GM18502 (cell line): ENCODE data around the gene PMEPA1.
A peak's percentile ranks its signal among the peaks of the same experiment; 100 is the strongest.

Source experiments
- ATAC-seq: cut with Tn5 transposase; IDR thresholded peaks from one replicate; pipeline ENCODE4 v1.9.1; 2021; ENCODE audit warnings: mild to moderate bottlenecking; ENCODE audit not compliant: unreplicated experiment, poor library complexity

The PMEPA1 gene

GRCh38 chr20:57713505-57713903 lies 3.7 kb upstream of the PMEPA1 start:
- no peak for ATAC-seq

DNA sequence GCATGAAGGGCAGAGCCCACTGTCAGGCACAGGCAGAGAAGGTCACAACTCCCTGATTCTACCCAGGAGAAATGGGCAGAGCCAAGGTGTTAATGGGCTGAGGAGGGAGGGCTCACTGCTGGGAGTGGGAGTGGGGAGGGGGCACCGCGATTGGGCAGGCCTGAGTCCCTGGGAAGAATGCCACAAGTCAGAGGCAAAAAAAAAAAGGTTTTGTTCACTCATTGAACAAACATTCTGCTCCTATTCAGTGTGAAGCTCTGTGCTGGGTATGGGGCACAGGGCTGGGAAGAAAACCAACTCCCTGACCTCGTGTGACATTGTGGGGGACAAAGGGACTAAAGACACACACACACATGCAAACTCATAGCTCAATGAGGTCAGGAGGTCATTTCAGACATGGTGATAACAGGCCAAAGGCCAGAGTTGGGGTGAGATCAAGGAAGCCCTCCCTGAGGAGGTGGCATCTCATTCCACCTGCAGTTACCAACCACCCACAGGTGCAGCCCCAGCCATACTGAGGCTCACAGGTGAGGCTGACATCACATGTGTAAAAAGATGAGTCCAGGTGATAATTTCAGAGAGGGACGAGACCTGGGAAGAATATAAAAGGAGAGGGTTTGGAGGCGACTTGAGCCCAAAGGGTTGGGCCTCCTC lies 3.2 kb upstream of the PMEPA1 start:
- no peak for ATAC-seq

DNA sequence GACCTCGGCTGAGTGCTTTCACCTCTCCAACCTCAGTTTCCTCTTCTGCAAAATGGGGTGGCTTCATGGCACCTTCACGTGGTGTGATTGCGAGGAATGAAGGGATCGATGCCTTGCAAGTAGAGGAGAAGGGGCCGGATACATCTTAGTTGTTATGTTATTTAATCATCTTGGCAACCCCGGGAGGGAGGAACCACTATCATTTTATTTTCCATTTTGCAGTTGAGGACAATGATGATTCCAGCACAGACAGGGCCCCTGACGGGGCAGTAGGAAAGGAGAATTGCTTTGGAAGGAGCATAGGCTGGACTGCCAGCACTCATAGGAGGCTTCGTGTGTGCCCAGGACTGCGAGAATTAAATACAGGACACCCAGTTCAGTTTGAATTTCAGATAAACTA lies 2.5 kb upstream of the PMEPA1 start:
- ATAC-seq = no peak

- ATAC-seq = no peak
Measured at GRCh38 chr20:57711826-57712225, 2.0 kb upstream of the PMEPA1 start.

GRCh38 chr20:57711311-57711712 lies 1.5 kb upstream of the PMEPA1 start:
- ATAC-seq = no peak

- ATAC-seq = no peak
Measured at GRCh38 chr20:57710841-57711240, 1.0 kb upstream of the PMEPA1 start.

- no peak for ATAC-seq
Measured at GRCh38 chr20:57708694-57709673, 831 bp downstream of the PMEPA1 start.

DNA sequence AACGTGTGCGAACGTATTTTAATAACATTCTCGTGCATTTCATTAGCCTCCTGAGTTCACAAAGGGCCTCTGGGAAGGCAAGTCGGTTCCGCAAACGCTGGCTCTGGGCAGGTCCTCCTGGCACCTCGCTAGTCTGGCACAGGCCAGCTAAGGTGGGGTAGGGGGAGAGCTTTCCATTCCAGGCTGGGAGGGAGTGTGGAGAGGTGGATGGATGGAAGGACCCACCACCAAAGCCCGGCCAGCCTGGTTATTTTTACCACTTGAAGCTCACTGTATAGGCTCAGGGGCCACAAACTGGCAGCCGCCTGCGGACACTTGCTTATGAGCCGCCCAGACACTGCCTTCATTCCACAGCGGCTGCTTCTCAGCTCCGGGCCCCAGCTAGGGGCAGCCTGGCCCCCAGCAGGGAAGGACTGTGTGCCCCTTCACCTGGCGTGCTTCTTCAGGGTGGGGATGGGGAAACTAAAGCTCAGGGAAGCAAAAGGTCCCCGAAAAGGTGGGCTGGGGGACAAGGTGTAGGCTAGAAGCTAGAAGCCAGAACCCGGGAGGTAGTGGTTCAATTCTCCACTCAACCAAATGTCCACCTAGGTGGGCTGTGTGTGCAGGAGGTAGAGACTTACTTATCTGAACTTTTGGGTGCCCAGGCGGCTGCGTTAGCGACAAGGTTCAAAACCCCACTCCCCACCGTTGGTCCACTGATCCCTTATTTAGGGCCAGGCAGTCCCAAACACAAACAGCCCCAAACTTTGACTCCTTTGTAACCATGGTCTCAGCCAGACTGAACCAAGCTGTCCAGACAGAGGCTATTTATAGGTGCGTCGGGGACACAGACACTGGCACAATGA lies 1.7 kb downstream of the PMEPA1 start:
- ATAC-seq = no peak

GRCh38 chr20:57707320-57707719 lies 2.5 kb downstream of the PMEPA1 start:
- no peak for ATAC-seq

GRCh38 chr20:57705127-57705899 lies 4.5 kb downstream of the PMEPA1 start:
- ATAC-seq = no peak

DNA sequence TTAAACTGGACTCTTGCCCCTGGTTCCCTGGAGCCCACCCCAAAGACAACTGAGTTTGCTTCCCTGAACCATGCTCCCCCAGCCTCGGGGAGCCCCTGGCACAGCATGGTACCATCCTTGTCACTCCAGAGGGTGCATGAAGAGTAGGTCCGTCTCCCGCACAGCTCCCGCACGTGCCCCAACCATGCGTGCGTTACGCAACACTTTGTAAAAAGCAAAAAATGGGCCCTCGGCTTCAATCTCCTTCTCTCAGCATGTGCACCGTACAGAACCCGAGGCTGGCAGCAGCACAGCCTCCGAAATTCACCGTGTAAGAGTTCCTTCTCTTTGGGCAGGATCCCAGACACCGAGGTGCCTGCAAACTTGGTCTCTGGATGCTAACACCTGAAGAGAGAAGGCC lies 5.6 kb downstream of the PMEPA1 start:
- no peak for ATAC-seq

GRCh38 chr20:57703013-57703412 lies 6.8 kb downstream of the PMEPA1 start:
- no peak for ATAC-seq

DNA sequence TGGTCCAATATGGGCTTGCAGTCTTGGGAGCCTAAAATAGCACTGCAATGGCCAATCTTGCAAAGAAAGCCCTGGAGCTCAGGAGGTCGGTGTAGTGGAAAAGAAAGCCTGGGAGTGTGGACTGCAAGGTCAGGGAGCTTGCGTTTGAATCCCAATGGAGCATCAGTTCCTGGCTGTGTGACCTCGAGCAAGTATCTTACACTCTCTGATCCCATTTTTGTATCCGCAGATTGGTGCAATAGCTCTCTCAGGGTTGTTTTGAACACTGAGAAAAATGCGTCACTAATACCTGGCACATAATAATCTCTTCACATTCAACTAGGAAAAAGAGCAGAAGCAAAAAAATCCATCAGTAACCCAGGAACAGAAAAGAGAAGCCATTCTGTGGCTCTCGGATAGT lies 7.3 kb downstream of the PMEPA1 start:
- ATAC-seq = no peak

DNA sequence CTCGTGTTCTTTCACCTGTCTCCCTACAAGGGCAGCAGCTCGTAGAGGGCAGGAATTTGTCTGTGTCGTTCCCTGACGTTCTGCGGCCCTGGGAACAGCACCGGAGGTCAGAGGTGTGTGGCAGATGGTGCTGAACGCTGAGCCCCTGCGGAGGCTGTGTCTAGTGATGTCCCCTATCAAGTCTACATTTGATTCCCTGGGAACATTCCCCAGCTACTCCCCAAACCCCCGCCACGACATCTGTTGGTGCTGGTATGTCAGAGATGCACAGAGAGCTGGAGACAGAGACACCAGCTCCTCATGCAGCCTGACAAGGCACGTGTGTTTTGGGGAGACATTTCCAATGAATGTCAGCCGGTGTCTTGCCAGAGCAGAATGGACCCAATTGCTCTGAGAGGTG lies 7.7 kb downstream of the PMEPA1 start:
- ATAC-seq = no peak

DNA sequence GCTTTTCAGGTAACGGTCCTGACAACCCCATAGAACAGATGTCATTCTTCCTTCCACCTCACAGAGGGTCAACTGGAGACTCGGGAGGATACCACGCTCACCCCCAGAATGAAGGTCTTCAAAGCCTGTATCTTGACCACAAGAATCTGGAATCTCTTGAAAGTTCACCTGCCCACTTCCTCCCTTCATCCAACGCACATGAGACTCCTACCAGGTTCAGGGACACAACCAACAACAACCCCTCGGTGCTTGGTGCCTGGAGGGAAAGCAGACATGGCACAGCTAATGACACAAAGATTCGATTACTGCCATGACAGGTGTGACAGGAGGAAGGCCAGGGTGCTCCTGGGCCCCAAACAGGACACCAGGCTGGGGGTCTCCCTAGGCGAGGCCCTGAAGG lies 8.2 kb downstream of the PMEPA1 start:
- ATAC-seq = no peak

DNA sequence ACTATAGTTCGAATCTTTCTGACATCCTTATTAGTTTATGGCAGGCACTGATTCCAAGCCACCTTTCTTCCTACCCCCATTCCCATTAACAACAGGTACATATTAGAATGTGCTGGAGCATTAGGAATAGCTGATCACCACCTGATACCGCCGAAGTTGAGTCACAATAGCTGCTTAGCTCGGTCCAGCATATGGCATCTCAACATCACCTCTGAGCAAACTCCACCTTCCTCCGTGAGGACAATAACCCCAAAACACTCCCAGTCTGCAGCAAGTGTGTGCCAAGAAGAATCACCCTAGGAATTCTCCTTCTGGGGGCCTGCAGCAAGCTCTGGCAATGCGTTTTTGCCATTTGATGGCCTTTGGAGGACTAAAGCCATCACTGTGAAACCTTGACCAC lies 8.7 kb downstream of the PMEPA1 start:
- ATAC-seq = no peak

DNA sequence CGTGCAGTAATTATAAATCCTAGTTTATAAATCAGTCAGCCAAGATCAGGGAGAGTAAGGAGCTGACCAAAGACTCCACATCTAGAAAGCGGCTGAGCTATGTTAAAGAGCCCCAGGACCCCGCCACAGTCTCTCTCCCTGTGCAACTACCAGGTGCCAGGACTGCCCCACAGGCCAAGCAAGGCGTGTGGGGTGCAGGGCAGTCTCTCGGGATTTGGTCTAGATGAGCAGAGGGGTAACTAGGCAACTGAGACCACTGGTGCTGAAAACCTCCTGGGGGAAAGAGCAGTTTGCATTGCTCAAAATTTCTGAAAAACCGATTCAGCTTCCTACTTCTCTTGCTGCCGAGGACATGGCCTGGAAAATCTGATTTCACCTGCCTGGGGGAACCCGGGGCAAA lies 10.4 kb downstream of the PMEPA1 start:
- ATAC-seq = no peak

DNA sequence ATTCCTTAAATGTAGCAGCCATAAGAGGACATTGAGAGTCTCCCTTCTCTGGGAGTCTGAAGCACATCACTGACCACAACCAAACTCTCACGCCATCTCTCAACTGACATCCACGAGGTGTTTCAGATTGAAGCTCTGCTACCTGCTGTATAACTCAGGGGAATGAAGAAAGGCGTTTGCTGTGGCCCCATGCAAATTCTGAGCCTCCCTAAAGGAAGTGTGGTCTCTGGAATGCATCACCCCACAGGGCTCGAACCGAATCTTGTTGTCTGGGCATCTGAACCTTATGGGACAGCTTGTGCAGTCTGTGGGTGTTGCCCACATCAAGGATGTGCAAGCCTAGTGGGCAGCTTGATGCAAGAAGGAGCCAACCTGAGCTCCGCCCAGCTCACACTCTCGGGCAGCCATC lies 10.9 kb downstream of the PMEPA1 start:
- peak; percentile 45 for ATAC-seq

- ATAC-seq = no peak
Measured at GRCh38 chr20:57698116-57698866, 11.5 kb downstream of the PMEPA1 start.
